Hematopoietic multipotent progenitor cell treated with erythropoietin and hydrocortisone succinate and interleukin-3 and kit ligand, for 6 days (in vitro differentiated cells): ENCODE results near the gene LCN9.

Experiments used
- DNase-seq: peaks from one replicate; pipeline ENCODE4 v3.0.0-alpha.2; 2015

LCN9 gene

DNA sequence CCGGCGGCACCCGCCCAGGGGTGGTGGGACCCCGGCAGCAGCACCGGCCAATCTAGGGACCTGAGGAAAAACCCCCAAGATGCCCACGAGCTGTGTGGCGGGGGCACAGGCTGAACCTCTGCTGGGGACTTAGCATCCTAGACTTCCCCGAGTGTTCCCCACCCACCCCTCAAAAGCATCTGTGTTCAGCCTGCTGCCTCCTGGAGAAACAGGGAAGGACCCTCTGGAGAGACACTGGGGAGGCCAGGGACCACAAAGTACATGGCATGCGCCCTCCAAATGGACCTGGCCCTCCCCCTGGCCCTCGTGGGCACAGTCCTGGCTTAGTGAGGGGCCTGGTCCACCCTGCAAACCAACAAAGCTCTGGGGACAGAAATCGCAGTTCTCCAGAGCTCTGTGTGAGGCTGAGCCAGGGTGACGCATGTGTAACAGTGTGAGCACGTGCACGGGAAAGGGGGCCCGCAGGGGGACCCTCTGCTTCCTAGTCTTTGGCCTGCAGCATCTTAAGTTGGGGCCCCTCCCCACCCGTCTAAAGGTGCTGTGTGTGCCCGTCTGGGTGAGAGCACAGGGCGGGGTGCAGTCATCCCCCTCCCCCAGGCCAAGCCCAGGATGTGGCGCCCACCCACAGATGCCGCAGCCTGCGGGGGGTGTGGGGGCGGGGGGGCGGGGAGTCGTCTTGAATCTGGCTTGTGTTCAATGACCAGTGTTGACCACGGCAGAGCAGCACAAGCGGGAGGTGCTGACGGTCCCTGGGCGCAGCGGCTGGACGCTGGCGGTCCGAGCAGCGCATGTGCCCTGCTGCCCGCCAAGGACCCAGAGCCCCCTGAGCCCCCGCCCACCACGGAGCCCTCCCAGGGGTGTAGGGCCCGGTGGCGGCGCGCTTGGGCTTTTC lies 38.2 kb downstream of the LCN9 start:
- no peak for DNase-seq

DNA sequence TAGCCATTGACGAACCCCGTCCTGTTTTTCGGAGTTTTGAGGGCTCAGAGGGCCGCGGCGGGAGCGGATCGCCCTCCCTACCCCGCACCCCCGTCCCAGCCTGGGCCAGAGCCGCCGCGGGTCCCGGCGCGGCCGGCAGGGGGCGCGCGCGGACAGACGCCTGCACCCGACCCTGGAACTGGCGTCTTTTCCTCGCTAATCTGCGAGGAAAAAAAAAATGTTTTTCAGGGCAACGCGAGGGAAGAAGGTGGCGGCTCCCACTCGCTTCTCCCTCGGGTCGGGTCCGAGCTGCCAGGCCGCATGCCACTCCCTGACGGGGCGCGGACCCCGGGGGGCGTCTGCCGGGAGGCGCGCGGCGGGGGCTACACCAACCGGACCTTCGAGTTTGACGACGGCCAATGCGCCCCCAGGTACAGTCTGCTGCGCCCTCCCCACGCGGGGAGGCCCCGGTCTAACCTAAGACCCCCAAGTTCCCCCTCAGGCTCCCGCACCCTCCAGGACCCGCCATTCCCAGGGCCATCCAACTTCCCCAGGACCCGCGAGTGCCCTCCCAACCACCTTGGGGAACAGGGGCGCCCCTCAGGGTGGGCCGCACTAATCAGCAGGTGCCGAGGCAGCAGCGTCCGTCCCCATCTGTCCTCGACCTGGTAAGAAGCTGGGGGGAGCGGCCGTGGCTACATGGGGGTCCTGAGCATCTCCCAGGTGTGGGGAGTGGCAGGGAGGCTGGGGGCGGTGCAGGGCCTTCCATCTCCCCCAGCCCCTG lies 39.0 kb downstream of the LCN9 start, which contains the start of gene KCNT1:
Gene KCNT1 (plus strand): TSS at position 227 of the 763 bp plus-strand sequence. CDS start 74 bp downstream, at position 301.
- DNase-seq = peak; percentile 68

DNA sequence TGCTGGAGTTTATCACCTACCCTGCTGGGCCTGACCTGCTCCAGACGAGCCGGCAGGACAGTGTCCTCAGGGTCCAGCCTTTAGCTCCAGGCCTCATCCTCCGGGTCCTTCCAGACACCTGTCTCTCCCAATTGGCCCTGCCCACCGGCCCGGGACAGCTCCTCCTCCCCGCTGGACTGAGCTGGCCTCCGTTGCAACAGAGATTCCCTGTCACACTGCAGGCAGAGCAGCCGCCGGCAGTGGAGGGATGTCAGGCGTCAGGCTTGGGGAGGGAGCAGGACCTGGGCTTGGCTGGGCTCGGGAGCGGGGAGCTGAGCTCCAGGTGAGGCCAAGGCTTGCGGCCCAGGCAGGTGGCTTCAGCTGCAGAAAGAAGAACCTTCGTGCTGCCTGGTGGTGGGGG lies 40.6 kb downstream of the LCN9 start:
- DNase-seq = no peak

DNA sequence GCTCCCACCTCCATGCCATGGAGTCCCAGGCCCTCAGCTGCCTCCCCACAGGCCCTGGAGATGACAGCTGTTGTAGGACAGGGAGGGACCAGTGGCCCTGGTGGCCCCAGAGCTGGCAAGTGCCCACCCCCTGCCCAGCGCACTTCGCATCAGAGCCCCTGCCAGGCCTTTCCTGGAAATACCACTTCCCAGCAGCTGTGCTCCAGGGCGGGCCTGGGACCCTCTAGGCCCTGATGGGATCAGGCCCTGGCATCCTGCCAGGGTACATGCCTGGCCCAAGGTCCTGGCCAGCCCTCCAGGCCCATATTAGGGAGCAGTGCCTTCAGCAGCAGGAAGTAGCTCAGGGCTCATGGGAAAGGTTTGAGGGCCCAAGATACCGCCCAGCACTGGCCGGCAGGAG lies 41.4 kb downstream of the LCN9 start:
- no peak for DNase-seq

DNA sequence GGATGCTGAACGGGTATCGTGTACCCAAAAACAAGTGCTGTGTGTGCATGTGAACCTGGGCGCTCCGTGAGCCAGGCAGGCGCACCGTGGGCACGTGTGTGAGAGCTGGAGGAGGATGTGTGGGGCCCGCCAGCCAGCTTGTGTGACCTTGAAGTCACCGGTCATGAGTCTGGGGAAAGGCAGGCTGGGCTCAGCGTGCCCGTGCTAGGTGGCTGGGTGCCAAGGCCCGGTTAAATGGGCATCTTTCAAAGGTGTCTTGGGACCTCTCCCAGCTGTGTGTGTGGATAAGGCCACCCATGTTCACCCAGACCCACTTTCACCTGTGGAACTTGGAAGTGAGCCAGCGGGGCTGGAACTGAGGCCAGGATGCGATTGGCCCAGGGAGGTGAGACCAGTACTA lies 42.3 kb downstream of the LCN9 start:
- no peak for DNase-seq

DNA sequence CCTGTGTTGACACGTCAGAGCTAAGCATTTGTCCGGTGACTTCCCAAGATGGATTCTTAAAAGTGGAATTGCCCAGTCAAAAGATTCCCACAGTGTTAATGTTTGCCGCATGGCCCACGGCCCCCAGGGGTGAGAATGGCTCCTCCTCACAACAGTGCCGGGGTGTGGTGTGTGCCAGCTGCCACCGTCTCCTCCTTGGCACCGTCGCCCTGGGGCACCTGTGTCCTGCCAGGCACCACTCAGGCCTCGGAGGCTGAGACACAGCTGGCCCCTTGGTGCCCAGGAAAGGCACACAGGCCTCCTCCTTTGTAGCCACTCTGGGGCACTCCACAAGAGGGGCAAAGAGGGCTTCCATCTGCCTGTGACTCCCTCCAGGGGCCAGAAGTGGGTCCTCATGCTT lies 43.2 kb downstream of the LCN9 start:
- DNase-seq = no peak

DNA sequence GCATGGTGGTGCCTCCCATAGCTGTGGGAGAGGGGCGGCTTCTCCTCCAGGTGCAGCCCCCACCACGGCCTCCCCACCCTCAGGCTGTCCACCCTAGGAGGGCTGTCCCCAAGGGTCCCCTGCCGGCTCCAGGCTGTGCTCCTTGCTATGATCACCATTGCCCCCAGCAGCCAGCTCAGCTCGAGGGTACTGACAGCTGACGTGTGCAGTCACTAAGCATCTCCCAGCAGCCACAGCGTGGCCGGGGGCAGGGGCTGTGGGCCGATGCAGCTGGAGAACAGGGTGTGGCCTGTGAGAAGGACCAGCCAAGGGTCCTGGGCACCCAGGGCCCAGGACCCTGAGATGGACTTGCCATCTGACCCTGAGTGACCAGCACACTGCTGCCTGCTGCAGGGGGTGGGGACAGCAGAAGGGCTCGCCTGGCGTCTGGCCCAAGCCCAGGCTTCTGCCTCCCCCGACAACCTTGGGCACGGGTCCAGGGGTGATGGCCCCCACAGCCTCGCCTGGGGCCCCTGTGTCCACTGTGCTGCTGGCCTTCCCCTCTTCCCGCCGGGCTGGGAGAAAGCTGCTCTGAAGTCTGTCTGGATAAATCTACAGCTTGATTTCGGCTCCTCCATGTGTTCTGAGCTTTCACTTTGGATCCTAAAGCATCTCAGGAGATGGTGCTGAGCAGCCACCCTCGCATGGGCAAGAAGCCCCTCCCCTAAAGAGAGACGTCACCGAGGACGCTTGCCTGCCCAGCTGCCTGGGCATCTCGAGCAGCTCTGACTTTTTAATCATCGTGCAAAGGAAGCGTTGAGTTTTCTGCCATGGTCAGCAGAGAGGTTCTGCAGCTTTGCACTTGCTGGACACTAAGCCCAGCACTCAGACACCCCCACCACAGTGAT lies 44.4 kb downstream of the LCN9 start:
- no peak for DNase-seq

DNA sequence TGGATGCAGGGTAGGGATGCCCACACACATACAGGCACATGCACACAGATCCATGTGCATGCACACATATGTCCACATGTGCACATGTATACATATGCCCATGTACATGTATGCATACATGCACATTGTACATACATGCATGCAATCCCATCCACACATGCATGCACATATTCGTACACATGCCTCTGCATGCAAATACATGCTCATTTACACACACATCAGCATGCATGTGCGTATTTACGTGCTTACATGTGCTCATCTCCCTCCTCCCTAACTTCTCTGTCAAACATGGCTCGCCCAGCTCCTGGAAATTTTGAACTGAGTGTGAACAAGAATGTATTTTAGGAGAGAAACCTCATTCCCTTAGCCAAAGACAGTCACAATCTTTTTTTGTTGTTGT lies 45.1 kb downstream of the LCN9 start:
- no peak for DNase-seq

DNA sequence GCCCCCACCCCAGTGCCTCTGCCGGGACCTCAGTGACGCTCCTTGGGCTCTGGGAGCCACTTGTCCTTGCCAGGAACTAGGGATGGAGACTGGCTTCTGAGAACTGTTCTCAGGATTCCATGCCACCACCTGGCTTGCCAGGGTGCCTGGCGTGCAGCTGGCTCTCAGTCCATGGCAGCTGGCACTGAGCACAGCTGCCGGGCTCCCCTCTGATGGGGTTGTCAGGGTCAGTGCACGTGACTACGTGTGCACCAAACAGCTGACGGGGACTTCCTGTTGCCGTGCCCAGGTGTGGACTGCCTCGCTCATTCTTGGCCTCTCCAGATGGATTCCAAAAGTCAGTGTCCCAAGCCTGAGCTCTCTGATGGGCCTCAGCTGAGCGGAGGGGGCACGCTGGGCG lies 48.3 kb downstream of the LCN9 start:
- no peak for DNase-seq

DNA sequence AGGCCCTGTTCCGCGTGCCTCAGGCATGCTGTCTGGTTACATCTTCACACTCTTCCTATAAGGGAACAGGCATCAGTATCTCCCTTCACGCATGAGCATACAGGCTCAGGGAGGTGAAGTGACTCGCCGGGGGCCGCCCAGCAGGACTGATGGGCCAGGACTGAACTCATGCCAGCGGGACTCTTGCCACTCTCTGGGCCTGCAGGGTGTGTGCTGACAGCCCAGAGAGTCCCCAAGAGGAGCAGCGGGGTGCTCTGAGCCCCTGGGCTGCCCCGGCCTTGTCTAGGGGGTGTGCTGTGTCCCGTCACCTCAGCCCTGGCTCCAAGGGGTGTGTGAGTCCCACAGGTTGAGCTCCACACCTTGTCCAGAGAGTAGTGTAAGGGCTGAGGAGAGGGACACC lies 48.8 kb downstream of the LCN9 start:
- DNase-seq = no peak

DNA sequence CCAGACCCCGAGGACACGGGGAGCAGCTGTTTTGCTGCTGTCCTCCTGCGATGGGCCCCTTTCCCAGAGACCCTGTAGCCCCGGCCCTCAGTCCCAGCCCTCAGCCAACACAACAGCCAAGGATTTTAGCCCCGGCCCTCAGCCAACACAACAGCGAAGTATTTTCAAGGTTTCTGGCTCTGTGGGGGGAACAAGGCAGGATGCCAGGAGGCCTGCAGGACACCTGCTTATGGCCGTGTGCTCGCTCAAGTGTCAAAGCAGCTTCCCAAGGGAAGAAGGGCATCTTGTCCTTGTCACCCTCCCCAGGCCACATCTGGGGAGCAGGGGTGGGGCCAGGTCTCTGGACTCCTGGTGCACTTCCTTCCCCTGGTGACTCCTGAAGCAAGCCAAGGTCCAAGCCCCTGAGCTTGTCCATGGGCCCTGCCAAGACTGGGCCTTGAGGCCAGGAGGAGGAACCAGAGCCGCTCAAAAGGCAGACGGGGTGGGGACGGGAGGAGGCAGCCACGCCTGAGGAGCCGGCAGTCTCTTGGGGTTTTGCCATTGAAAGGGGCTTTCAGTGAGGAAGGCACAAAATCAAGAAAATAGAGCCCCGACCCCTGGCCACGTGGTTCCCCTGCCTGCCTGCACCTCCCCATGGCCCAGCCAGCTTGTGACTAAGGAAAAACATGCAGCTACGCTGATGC lies 49.6 kb downstream of the LCN9 start:
- no peak for DNase-seq

DNA sequence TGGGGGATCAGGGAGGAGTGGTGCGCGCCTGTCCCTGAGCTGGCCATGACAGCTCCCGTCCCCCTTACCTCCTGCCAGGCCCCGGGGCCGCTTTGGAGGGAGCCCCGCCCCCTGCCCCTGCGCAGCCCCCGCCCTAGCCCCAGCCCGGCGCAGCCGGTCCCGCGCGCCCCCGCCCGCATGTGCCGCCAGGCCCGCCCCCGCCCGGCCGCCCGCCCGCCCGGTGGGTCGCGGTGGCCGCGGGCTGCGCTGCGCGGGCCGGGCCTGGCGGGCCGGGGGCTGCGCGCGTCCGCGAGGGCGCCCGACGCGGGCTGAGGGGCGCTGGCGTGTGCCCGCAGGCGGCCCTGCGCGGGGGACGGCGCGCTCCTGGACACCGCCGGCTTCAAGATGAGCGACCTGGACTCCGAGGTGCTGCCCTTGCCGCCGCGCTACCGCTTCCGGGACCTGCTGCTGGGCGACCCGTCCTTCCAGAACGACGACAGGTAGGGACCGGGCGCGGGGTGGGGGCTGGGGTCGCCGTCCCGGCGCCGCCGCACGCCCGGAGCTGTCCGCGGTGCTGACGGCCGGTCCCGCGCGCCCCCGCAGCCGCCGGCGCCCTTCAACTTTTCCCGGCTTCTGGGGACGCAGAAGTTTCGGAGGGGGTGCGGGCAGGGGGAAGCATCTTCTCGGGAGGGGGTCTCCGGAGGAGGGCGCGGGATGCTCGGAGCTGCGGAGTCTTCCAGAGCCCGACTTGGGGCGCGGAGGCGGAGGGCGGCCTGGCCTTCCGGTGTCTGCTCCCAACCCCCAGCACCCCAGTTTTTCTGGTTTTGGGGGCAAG lies 51.3 kb downstream of the LCN9 start:
- DNase-seq = no peak

DNA sequence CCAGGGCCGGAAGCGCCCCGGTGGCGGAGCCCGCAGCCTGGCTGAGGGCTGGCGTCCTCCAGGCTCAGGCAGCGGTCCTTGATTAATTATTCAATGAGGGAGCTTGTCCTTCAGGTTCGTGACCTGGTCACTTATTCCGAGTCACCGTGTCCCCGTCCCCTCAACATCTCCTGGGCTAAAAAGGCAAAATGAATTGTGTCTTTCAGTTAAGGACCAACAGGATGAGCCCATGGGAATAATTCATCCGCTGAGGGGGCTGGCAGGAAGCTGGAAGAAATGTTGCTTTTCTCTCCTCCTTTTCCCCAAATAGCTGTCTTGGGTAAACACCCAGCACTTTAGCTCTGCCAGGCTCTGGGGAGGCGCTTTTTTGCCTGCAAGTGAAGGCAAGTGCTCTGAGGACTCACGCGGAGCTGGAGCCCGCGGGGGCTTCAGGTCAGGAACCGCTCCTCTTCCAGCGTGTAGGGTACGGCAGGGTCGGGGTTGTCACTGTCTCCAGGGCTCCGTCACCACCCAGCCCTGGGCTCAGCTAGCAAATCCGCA lies 52.0 kb downstream of the LCN9 start:
- DNase-seq = no peak

DNA sequence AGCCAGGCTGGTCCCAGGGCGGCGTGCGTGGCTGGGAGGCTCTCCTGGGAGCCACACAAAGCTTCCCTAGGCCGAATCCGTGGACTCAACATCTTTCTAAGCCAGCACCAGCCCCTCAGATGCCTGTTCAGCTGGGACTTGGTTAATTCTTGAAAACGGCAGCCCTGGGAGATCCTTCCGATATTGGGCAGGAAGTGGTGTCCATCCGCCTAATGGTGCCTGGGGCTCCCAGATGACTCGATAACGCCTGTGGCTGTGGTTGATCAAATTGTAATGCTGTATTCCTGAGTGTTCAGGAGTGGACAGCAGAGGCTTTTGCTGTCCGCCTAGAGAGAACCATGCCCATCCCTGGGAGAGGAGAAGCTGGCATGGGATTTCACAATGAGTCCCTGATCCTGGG lies 52.9 kb downstream of the LCN9 start:
- DNase-seq = no peak
